Lower leg skin (tissue), 4 donors: ENCODE results near the gene ALX4. TPM values are rescaled to one million over a fixed set of nuclear protein-coding genes. Genes with fewer than 3 reads are reported as not detected.

Experiments
- DNase-seq, 2 donors: peaks; one replicate each; pipeline ENCODE4 v3.0.0-alpha.2; 2019; ENCODE audit warnings: low spot score in 2 of 2
- H3K4me3 ChIP-seq: fragments of 200-600 bp; sonication (generic); 2 replicates; pipeline ENCODE4 v1.5.1; 2017; ENCODE audit warnings: mild to moderate bottlenecking, low read depth; ENCODE audit not compliant: poor library complexity, severe bottlenecking
- POLR2A ChIP-seq, 2 donors: fragments of 450-650 bp; IDR thresholded peaks; one replicate each; pipeline ENCODE4 v1.6.1; 2016 to 2017; ENCODE audit warnings: antibody characterized with exemption in 2 of 2, mild to moderate bottlenecking in 1 of 2, moderate library complexity in 1 of 2
- WGBS, 2 donors: methylation state at CpG; one replicate each; pipeline ENCODE4 v1.1.5; 2018; 5-methylcytosine and 5-hydroxymethylcytosine counted together
- intact Hi-C: fragments of 100-400 bp; cut with DNase I; formaldehyde crosslinking; loops from one replicate; pipeline ENCODE4 v1.15.0; 2023; ENCODE audit warnings: low total_unique reads
- total RNA-seq, 4 donors: library from RNA; depleted of rRNA; stranded (reverse); fragments of >200 nt; gene quantifications; one replicate each; pipeline ENCODE4 v1.1.0, GENCODE V29; 2016
- TF ChIP-seq, protein P1 (sequence below), 3 donors: fragments of 450-650 bp; IDR thresholded peaks; one replicate each; pipeline ENCODE4 v1.5.1; 2016; ENCODE audit warnings: antibody characterized with exemption in 3 of 3, mild to moderate bottlenecking in 3 of 3, moderate library complexity in 2 of 3

The ALX4 gene
- total RNA-seq, 4 donors from 2014 or later: 0.04 to 1.7 (median 0.96) TPM; not detected in 1

DNA sequence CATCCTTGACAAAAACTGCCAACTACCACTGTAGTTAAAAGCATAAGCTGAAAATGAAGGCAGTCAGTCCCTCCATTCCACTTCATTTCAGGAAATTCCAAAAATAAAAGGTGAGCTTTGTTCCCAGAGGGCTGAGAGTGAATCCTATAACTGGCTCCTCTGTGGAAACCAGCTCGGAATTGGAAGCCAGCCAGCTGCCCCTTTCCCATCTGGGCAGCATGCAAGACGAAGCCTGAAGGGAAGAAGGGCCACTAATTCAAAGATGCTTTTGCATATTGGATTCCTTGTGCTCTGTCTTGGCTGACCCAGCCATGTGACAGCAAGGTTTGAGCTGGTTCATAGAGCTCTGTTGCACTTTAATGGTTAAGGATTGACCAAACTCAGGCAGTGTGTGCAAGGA is 83.4 kb downstream of the ALX4 start:
- WGBS, 2 donors: 50 to 63% methylated on average over 2 of the region's 2 CpGs
- H3K4me3 ChIP-seq: no peak overlapping the region
- DNase-seq: no peak
- intact Hi-C loops: no loop called here
- TF ChIP-seq, protein P1, sequence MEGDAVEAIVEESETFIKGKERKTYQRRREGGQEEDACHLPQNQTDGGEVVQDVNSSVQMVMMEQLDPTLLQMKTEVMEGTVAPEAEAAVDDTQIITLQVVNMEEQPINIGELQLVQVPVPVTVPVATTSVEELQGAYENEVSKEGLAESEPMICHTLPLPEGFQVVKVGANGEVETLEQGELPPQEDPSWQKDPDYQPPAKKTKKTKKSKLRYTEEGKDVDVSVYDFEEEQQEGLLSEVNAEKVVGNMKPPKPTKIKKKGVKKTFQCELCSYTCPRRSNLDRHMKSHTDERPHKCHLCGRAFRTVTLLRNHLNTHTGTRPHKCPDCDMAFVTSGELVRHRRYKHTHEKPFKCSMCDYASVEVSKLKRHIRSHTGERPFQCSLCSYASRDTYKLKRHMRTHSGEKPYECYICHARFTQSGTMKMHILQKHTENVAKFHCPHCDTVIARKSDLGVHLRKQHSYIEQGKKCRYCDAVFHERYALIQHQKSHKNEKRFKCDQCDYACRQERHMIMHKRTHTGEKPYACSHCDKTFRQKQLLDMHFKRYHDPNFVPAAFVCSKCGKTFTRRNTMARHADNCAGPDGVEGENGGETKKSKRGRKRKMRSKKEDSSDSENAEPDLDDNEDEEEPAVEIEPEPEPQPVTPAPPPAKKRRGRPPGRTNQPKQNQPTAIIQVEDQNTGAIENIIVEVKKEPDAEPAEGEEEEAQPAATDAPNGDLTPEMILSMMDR (IDR thresholded peaks at IDR 0.05): no peak
- no peak for TF ChIP-seq POLR2A (IDR thresholded peaks at IDR 0.05)

DNA sequence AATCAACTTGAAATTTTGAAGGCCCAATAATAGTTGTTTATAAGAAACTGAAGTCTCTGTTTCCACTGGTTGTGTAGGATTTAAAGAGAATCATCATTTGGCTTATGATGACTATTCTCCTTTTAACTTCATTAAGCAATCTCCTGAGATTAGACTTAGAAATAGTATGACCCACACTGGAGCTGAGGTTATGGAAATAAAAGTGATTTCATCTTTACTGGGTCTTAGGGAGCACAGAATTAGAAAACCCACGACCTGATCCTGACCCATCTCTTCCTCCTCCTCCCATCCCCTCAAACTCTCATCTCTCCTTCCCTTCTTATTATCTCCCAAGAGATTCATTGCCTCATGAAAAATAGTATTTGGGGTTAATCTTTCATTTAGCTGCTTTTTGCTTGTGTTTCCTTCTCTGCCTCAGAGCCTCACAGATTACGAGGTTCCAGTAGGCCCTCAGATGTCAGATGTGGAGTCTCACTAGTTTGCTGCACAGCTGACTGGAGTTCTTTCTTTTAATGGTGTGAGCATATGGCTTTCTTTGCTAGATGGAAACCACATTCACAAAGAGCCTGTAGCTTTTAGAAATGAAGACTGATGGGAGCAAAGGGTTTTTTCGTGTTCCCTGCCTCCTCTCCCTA is 85.0 kb downstream of the ALX4 start:
- H3K4me3 ChIP-seq: no peak overlapping the region
- DNase-seq: no peak
- WGBS, 2 donors: 81 to 86% methylated on average over 3 of the region's 3 CpGs
- no peak for TF ChIP-seq POLR2A (IDR thresholded peaks at IDR 0.05)
- TF ChIP-seq, protein P1 (IDR thresholded peaks at IDR 0.05): no peak
- intact Hi-C loops: no loop called here

DNA sequence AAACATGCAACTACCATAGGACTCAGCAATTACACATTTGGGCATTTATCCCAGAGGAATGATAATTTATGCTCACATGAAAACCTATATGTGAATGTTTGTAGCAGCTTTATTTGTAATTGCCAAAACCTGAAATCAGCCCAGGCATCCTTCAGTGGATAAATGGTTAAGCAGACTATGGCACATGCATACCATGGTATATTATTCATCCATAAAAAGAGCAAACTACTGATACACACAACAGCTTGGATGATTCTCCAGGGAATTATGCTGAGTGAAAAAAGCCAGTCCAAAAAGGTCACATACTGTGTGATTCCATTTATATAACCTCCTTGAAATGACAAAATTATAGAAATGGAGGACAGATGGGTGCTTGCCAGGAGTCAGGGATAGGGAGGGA is 86.7 kb downstream of the ALX4 start:
- H3K4me3 ChIP-seq: no peak overlapping the region
- no peak for DNase-seq
- no peak for TF ChIP-seq POLR2A (IDR thresholded peaks at IDR 0.05)
- TF ChIP-seq, protein P1 (IDR thresholded peaks at IDR 0.05): no peak
- intact Hi-C loops: no loop called here

DNA sequence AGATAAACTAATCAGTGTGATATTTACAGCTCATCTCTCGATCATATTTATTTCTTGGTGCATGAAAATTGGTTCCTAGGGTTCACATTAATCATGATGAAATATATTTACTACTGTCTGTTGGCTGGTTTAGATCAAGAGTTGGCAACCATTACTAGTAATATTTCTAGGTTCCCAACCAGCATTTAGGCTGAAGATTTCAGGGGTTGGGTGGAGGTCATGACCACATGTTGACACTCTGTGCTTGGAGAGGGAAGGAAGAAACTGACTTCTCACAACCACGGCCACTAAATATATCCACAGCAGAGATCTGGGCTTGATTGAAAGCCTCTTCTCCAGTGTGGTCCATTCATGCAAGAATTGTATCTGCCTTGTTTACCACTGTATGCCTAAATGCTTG is 87.9 kb downstream of the ALX4 start:
- intact Hi-C loops: no loop called here
- DNase-seq: no peak
- TF ChIP-seq, protein P1 (IDR thresholded peaks at IDR 0.05): no peak
- TF ChIP-seq POLR2A (IDR thresholded peaks at IDR 0.05): no peak
- H3K4me3 ChIP-seq: no peak overlapping the region
- WGBS, 2 donors: 69 to 80% methylated on average over 2 of the region's 2 CpGs

DNA sequence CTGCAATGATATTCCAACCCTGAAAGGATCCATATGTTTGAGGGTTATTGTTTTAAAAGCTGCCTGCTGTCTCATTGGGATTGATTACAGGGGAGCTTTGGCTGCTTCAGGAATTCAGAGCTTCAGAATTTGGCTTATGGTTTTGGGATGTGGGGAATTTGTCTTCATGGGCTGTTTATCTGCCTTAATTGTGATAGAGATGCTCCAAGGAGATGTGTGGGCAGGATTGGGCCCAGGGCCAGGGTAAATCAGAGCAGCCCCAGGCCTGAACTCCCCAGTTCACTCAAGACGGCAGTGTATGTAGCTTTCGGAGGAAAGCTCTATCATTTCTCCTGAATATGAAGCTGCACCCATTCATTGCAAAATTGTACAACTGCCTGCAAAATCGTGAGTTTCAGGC is 88.5 kb downstream of the ALX4 start:
- 68 to 75% methylated on average over 3 of the region's 3 CpGs for WGBS, 2 donors
- no peak for DNase-seq
- TF ChIP-seq, protein P1 (IDR thresholded peaks at IDR 0.05): no peak
- no peak for TF ChIP-seq POLR2A (IDR thresholded peaks at IDR 0.05)
- no peak overlapping the region for H3K4me3 ChIP-seq
- intact Hi-C loops: no loop called here
